Pancreas (tissue), 10 donors: Measurements from ENCODE around the gene ARHGEF16. TPM values are rescaled to one million over a fixed set of nuclear protein-coding genes. Genes with fewer than 3 reads are reported as not detected.
A peak's percentile ranks its signal among the peaks of the same experiment; 100 is the strongest.

ENCODE experiments used
- ATAC-seq, 4 donors: fragments of 200-7000 bp; cut with Tn5 transposase; one replicate each; pipeline versions ENCODE4 v1.8.0 to v1.9.1; 2020; ENCODE audit warnings: mild to moderate bottlenecking in 4 of 4, moderate library complexity in 4 of 4
- DNase-seq, 6 donors: peaks; one replicate each; pipeline ENCODE4 v3.0.0-alpha.2; 2020
- FAIRE-seq: peaks from 2 replicates; lab custom pipeline; 2012; peaks lifted over from hg19 to GRCh38; lab: Jason Lieb, UNC
- H3K27ac ChIP-seq, 4 donors: fragments of 200-600 bp; sonication (generic); 1 replicate in 3 of 4; 2 replicates in 1 of 4; pipeline versions ENCODE4 v1.5.0 to v1.8.0; 2020
- H3K27me3 ChIP-seq, 4 donors: fragments of 200-600 bp; one replicate each; pipeline ENCODE4 v1.8.0; 2021
- H3K36me3 ChIP-seq, 3 donors: fragments of 200-600 bp; sonication (generic) in 1 of 3; one replicate each; pipeline versions ENCODE4 v1.5.0 to v1.8.0; 2020 to 2021
- H3K4me1 ChIP-seq, 3 donors: fragments of 200-600 bp; one replicate each; pipeline ENCODE4 v1.8.0; 2021
- H3K4me3 ChIP-seq, 4 donors: fragments of 200-600 bp; sonication (generic) in 2 of 4; one replicate each; pipeline versions ENCODE4 v1.5.0 to v1.8.0; 2020 to 2021
- H3K9me3 ChIP-seq, 4 donors: fragments of 200-600 bp; one replicate each; pipeline ENCODE4 v1.8.0; 2021
- WGBS, 2 donors: extraction: QIAGEN DNeasy Blood & Tissue Kit; methylation state at CpG; one replicate each; pipeline ENCODE4 v1.1.7; 2013; 5-methylcytosine and 5-hydroxymethylcytosine counted together
- intact Hi-C, 3 donors: fragments of 100-400 bp; cut with DNase I; formaldehyde crosslinking; loops; one replicate each; pipeline versions ENCODE4 v1.11.1 to v1.14.2; 2022
- polyA plus RNA-seq, 2 donors: library from polyadenylated mRNA; stranded (reverse); fragments of 200-250 nt; gene quantifications; one replicate each; pipeline ENCODE4 v1.2.3, GENCODE V29; 2013
- total RNA-seq, 6 donors: library from RNA; stranded (reverse); fragmentation: NEBNext Ultra II Directional in 4 of 6; extraction: Animal tissue kit (Norgen Biotek cat#: 25700) in 4 of 6; gene quantifications; one replicate each; pipeline versions ENCODE4 v1.2.1 to v1.2.4, GENCODE V29; 2021 to 2023
- TF ChIP-seq, protein P1 (sequence below), 4 donors: fragments of 200-600 bp; sonication (generic) in 3 of 4; IDR thresholded peaks; one replicate each; pipeline versions ENCODE4 v1.5.0 to v1.8.0; 2021; ENCODE audit warnings: antibody characterized with exemption in 4 of 4
- donor health status: healthy with polysubstance abuse.
- donor health status: DM: no; HTN: no; CAD: no; lungs with moderate emphysema.
- donor health status: DM: no; HTN: no; CAD: no.
- donor health status: control.
- donor health status: control.
- donor health status: Bipolar disorder and iron deficiency.
- donor health status: DM: yes; HTN: yes; CAD: no.
- donor health status: DM: no; HTN: no; CAD: no.
- donor health status: DM: no; HTN: no; CAD: no.
- donor health status: DM: yes; HTN: yes; CAD: no.

Gene ARHGEF16
- total and polyA plus RNA-seq, 8 donors, result 8.2 to 26.4 (median 9.8) TPM

DNA sequence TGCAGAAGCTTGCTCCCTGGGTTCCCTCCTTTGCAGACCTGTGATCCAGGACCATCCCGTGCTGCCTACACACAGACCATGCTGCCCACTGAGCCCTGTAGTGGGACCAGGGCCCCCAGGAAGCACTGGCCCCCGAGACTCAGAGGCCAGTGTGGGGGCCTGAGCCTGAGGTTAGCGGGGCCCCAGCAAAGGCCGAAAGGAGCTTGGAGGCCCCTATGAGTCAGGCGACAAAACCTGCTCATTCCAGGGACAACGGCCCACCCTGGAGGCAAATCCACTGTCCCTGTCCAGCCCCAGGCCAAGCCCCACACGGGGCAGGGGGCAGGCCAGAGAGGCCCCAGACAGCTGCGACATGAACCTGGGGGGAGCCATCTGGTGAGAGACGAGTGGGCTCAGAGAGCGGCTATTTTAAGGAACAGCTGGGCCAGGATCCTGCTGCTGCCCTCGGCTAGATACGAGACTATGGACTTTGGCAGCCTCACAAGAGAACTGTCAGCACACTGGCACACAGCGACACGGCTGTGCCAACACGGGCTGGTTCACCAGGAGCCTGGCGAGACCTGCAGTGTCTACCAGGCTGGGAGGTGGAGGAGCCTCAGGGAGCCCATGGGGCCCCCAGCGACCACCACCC lies 74.7 kb downstream of the ARHGEF16 start:
- TF ChIP-seq, protein P1, sequence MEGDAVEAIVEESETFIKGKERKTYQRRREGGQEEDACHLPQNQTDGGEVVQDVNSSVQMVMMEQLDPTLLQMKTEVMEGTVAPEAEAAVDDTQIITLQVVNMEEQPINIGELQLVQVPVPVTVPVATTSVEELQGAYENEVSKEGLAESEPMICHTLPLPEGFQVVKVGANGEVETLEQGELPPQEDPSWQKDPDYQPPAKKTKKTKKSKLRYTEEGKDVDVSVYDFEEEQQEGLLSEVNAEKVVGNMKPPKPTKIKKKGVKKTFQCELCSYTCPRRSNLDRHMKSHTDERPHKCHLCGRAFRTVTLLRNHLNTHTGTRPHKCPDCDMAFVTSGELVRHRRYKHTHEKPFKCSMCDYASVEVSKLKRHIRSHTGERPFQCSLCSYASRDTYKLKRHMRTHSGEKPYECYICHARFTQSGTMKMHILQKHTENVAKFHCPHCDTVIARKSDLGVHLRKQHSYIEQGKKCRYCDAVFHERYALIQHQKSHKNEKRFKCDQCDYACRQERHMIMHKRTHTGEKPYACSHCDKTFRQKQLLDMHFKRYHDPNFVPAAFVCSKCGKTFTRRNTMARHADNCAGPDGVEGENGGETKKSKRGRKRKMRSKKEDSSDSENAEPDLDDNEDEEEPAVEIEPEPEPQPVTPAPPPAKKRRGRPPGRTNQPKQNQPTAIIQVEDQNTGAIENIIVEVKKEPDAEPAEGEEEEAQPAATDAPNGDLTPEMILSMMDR (IDR thresholded peaks at IDR 0.05), result no peak
- no peaks in the 10 kb centered on the region for H3K27me3 ChIP-seq
- H3K4me3 ChIP-seq, result peak overlapping the region in 1 of 4 donors; percentile 74
- DNase-seq (peak; percentile 78 to 95 (median 84)), ATAC-seq (peak; percentile 78 to 87 (median 82)), FAIRE-seq (no peak)
- WGBS, 2 donors, result 25 to 35% methylated on average over 17 of the region's 17 CpGs
- no peak overlapping the region for H3K27ac ChIP-seq
- no peaks in the 10 kb centered on the region for H3K36me3 ChIP-seq
- H3K9me3 ChIP-seq, result no peaks in the 10 kb centered on the region
- H3K4me1 ChIP-seq, result peaks cover 16 to 19% (median 17%) of the 10 kb centered on the region in 3 donors
- intact Hi-C loops, result no loop called here

DNA sequence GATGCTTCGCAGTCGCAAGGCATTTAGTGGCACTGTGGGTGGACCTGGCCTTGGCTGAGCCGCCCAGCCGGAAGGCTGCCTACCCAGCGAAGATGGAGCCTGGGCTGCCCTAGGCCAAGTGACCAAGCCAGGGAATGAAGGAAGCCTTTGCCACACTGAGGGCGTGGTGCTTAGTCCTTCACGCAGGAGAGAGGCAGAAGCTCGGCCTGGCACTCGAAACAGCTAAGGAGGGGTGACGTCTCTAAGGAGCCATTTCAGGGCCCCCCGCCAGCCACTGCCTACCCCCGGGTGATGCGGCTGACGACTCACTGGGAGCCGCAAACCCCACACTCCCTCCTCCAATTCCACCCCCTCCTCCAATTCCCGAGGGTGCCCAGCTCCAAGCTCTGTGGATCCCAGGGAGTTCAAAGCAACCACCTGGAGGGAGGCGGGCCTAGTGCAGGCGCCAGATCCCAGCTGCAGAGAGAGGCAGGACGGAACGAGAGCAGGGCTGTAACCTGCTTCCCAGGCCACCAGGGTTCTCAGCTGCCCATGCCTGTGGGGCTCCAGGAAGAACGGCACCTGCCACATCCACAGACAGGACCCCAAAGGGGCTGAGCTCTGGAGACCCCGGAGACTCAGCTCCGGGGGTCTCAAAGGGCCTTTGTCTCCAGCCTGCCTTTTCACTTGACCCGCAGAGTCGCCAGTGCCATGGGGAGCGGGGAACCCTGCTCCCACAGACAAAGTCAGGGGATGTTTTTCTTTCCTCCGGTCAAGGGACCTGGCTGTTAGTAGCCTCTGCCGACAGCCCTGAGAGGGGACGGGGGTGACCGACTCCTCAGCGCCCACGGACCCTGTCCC lies 75.8 kb downstream of the ARHGEF16 start:
- intact Hi-C loops, result no loop called here
- peaks cover 16 to 19% (median 17%) of the 10 kb centered on the region in 3 donors for H3K4me1 ChIP-seq
- TF ChIP-seq, protein P1 (IDR thresholded peaks at IDR 0.05), result no peak
- no peaks in the 10 kb centered on the region for H3K27me3 ChIP-seq
- 20 to 22% methylated on average over 32 of the region's 32 CpGs for WGBS, 2 donors
- H3K9me3 ChIP-seq, result no peaks in the 10 kb centered on the region
- H3K36me3 ChIP-seq, result no peaks in the 10 kb centered on the region
- DNase-seq, result peak in 4 of 6 donors; percentile 32 to 65 (median 47)
- peak; percentile 54 to 62 (median 56) for ATAC-seq
- peak overlapping the region; percentile 48 to 76 (median 61) for H3K27ac ChIP-seq
- FAIRE-seq, result no peak
- H3K4me3 ChIP-seq, result peak overlapping the region; percentile 48 to 76 (median 74)

Other genes starting within 250 kb of the ARHGEF16 start
- gene MEGF6, start 156.8 kb downstream of the ARHGEF16 start, total RNA-seq, result 10 to 100 TPM in 1 of 6 donors, 1 to 10 TPM in 5; 2.6 to 11.2 (median 7.2) TPM
- 10 to 100 TPM; 14.5 to 20.0 TPM for gene MEGF6, start 156.8 kb downstream of the ARHGEF16 start, polyA plus RNA-seq
- 10 to 100 TPM; 16.4 to 25.8 (median 21.8) TPM for gene TPRG1L, start 170.3 kb downstream of the ARHGEF16 start, total RNA-seq
- 10 to 100 TPM; 16.5 to 33.3 TPM for gene TPRG1L, start 170.3 kb downstream of the ARHGEF16 start, polyA plus RNA-seq
- gene WRAP73, start 195.4 kb downstream of the ARHGEF16 start, total RNA-seq, result 10 to 100 TPM in 2 of 6 donors, 1 to 10 TPM in 4; 6.7 to 12.4 (median 9.2) TPM
- gene WRAP73, start 195.4 kb downstream of the ARHGEF16 start, polyA plus RNA-seq, result 10 to 100 TPM; 19.0 to 26.2 TPM
- gene TP73, start 197.9 kb downstream of the ARHGEF16 start, total RNA-seq, result under 1 TPM; 0.25 to 0.51 (median 0.37) TPM
- gene TP73, start 197.9 kb downstream of the ARHGEF16 start, polyA plus RNA-seq, result under 1 TPM; 0.11 to 0.12 TPM